GM12878 (cell line): ENCODE results near the gene GRIK1.

Source experiments
- IKZF1 ChIP-seq: fragments of 450-650 bp; conservative IDR thresholded peaks from 2 replicates; pipeline ENCODE4 v1.6.1; 2017; ENCODE audit warnings: antibody characterized with exemption, mild to moderate bottlenecking
- TF ChIP-seq, protein P1 (sequence below), 3 experiments: IDR thresholded peaks in 2 of 3; conservative IDR thresholded peaks in 1 of 3; 2 replicates each; pipeline ENCODE4 v1.5.1; 2011; ENCODE audit warnings: low read depth in 3 of 3, low read length in 3 of 3, mild to moderate bottlenecking in 3 of 3, control low read depth in 2 of 3, moderate library complexity in 2 of 3, inconsistent platforms in 1 of 3, mixed read lengths in 1 of 3; ENCODE audit not compliant: control insufficient read depth in 2 of 3, insufficient read depth in 1 of 3; ENCODE audit errors: extremely low read depth in 1 of 3

DNA sequence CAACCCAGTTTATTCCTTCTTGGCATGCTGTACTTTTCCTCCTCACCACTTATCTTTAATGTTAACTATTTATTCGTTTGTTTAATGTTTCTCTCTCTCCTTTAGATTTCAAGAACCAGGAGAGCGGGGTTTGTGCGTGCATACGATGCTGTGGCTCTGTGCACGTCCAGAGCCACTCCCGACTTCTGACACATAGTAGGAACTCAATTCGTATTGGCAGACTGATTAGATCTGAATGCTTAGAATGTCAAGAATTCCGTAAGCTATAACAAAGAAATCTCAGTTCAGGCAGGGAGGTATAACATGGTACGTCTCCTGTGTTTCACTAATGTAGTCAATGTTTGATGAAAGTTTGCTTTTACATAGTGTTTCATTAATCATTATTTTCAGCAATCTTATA is 7.3 kb upstream of the GRIK1 start:
- TF ChIP-seq, protein P1, sequence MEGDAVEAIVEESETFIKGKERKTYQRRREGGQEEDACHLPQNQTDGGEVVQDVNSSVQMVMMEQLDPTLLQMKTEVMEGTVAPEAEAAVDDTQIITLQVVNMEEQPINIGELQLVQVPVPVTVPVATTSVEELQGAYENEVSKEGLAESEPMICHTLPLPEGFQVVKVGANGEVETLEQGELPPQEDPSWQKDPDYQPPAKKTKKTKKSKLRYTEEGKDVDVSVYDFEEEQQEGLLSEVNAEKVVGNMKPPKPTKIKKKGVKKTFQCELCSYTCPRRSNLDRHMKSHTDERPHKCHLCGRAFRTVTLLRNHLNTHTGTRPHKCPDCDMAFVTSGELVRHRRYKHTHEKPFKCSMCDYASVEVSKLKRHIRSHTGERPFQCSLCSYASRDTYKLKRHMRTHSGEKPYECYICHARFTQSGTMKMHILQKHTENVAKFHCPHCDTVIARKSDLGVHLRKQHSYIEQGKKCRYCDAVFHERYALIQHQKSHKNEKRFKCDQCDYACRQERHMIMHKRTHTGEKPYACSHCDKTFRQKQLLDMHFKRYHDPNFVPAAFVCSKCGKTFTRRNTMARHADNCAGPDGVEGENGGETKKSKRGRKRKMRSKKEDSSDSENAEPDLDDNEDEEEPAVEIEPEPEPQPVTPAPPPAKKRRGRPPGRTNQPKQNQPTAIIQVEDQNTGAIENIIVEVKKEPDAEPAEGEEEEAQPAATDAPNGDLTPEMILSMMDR (IDR thresholded peaks at IDR 0.05 in 2 of 3, conservative IDR thresholded peaks at IDR 0.05 in 1 of 3; ENCODE audit: control insufficient read depth in 2 of 3, extremely low read depth in 1 of 3, insufficient read depth in 1 of 3, low read depth in 3 of 3, low read length in 3 of 3), result no peak
- TF ChIP-seq IKZF1, result no peak
